ENCODE measurements around the gene ANP32A. TPM values are rescaled to one million over a fixed set of nuclear protein-coding genes. Genes with fewer than 3 reads are reported as not detected.

ANP32A gene
- total RNA-seq, 1 donor from 2014 or later = 355 TPM

- Mint-ChIP-seq H3K27me3 (ENCODE audit: low read depth) (peaks cover 5% of the 10 kb centered on the region), H3K4me3 (peak overlapping the region; percentile 97), H3K36me3 (ENCODE audit: low read depth) (peaks cover 11% of the 10 kb centered on the region), H3K4me1 (peaks cover 53% of the 10 kb centered on the region), H3K27ac (ENCODE audit: unreplicated experiment) (no peak overlapping the region), H3K9me3 (no peaks in the 10 kb centered on the region)
- no peak for DNase-seq (ENCODE audit: low read depth, low spot score)
- TF ChIP-seq CTCF (conservative IDR thresholded peaks at IDR 0.05) = no peak
These were observed 5.1 kb downstream of the ANP32A start for GRCh38 chr15:68815598-68815997.

DNA sequence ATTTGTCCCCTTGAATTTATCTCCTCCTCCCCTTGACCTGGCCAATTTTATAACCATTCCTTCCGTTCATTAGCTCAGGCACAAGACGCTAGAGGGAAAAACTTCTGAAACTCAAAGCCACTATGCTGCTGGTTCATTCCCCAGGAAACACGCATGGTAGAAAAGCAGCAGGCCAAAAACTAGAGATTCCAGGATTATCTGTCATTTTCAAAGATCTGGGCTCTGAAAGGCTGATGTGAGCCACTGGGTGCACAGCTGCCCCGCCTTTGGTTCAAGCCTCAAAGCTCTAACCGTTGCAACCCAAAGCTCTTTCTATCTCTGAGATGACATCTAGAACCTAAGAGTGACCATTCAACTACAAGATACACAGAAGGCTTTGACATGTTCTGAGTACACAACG lies 6.1 kb downstream of the ANP32A start:
- Mint-ChIP-seq H3K27ac (ENCODE audit: unreplicated experiment) (no peak overlapping the region), H3K36me3 (ENCODE audit: low read depth) (peaks cover 17% of the 10 kb centered on the region), H3K27me3 (ENCODE audit: low read depth) (peaks cover 4% of the 10 kb centered on the region), H3K4me3 (peak overlapping the region; percentile 79), H3K4me1 (peaks cover 62% of the 10 kb centered on the region), H3K9me3 (no peaks in the 10 kb centered on the region)
- no peak for DNase-seq (ENCODE audit: low read depth, low spot score)
- TF ChIP-seq CTCF (conservative IDR thresholded peaks at IDR 0.05) = no peak

DNA sequence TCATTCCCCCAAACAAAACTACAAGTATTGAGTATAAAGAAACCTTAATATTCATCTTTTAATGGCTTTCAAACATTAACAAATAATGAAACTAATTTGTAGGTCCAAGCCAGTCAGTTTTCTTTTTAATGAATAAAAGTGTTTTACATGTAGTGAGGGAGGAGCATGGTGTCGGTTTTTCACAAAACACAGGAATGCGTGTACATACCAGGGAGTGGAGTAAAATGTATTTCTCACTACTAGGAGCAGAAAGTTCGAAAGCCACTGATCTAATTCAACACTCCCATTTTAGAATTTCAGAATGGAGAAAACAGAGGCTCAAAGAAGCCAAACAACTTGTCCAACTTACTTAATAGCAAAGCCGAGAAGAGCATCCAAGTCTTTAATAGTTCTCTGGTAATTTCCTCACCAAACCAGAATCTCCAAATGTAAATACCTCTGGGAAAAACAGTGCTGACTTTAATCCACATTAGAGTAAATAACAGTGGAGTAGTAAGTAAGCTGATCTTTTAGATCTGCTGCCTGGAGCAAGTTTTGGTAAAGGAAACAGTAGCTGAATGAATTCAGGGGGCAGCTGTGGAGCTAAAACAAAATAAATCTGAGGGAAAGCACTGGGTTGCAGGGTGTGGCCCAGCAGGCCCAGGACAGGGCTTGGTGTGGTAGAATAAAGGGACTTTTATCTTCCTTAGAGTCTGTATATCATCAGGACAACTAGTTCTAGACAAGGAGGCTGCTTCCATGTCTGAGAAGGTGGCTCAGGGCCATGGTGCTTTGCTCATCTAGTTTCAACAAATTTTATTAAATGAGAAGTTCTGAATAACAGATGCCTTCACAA lies 7.9 kb downstream of the ANP32A start:
- peak overlapping the region; percentile 77 for H3K4me3 Mint-ChIP-seq

DNA sequence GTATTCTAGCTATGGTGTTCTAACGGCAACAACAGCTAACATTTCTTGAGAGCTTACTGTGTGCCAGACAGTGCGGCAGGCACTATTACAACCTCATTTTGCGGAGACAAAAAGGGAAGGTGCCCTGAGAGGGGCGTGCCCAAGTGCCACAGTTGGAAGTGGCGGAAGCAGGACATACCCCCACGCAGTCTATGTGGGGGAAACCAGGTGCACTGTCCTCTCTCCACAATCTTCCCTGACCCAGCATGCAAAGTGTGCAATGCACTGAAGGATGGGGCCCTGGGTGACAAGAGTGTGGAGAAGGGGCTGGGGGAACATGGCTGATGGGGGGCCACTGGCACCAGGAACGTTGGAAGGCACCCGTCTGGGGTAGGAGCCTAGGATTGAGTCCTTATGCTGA lies 8.6 kb downstream of the ANP32A start:
- Mint-ChIP-seq H3K36me3 (ENCODE audit: low read depth) (peaks cover 17% of the 10 kb centered on the region), H3K4me1 (peaks cover 80% of the 10 kb centered on the region), H3K27ac (ENCODE audit: unreplicated experiment) (no peak overlapping the region), H3K27me3 (ENCODE audit: low read depth) (peaks cover under 1% of the 10 kb centered on the region), H3K9me3 (no peaks in the 10 kb centered on the region), H3K4me3 (peak overlapping the region; percentile 77)
- no peak for DNase-seq (ENCODE audit: low read depth, low spot score)
- TF ChIP-seq CTCF (conservative IDR thresholded peaks at IDR 0.05) = no peak

More for the DNA sequence above, 7.9 kb downstream of the ANP32A start:
- no peak for DNase-seq (ENCODE audit: low read depth, low spot score)
- Mint-ChIP-seq H3K36me3 (ENCODE audit: low read depth) (peaks cover 17% of the 10 kb centered on the region), H3K27ac (ENCODE audit: unreplicated experiment) (no peak overlapping the region), H3K4me1 (peaks cover 80% of the 10 kb centered on the region), H3K9me3 (no peaks in the 10 kb centered on the region), H3K27me3 (ENCODE audit: low read depth) (peaks cover 4% of the 10 kb centered on the region)
- no peak for TF ChIP-seq CTCF (conservative IDR thresholded peaks at IDR 0.05)

- no peak overlapping the region for H3K27ac Mint-ChIP-seq (ENCODE audit: unreplicated experiment)
- H3K9me3 Mint-ChIP-seq = no peaks in the 10 kb centered on the region
- H3K4me3 Mint-ChIP-seq = peak overlapping the region; percentile 11
- TF ChIP-seq CTCF (conservative IDR thresholded peaks at IDR 0.05) = no peak
- peaks cover 7% of the 10 kb centered on the region for H3K36me3 Mint-ChIP-seq (ENCODE audit: low read depth)
- peaks cover 65% of the 10 kb centered on the region for H3K4me1 Mint-ChIP-seq
- DNase-seq (ENCODE audit: low read depth, low spot score) = no peak
- H3K27me3 Mint-ChIP-seq (ENCODE audit: low read depth) = no peaks in the 10 kb centered on the region
These were observed 11.2 kb downstream of the ANP32A start for GRCh38 chr15:68809517-68809916.
